GM18907 (cell line): ENCODE results near the gene SLC26A1.

Source experiments
- ATAC-seq: cut with Tn5 transposase; IDR thresholded peaks from one replicate; pipeline ENCODE4 v1.9.1; 2021; ENCODE audit warnings: mild to moderate bottlenecking, moderate library complexity; ENCODE audit not compliant: unreplicated experiment

SLC26A1 gene, protein sequence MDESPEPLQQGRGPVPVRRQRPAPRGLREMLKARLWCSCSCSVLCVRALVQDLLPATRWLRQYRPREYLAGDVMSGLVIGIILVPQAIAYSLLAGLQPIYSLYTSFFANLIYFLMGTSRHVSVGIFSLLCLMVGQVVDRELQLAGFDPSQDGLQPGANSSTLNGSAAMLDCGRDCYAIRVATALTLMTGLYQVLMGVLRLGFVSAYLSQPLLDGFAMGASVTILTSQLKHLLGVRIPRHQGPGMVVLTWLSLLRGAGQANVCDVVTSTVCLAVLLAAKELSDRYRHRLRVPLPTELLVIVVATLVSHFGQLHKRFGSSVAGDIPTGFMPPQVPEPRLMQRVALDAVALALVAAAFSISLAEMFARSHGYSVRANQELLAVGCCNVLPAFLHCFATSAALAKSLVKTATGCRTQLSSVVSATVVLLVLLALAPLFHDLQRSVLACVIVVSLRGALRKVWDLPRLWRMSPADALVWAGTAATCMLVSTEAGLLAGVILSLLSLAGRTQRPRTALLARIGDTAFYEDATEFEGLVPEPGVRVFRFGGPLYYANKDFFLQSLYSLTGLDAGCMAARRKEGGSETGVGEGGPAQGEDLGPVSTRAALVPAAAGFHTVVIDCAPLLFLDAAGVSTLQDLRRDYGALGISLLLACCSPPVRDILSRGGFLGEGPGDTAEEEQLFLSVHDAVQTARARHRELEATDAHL

DNA sequence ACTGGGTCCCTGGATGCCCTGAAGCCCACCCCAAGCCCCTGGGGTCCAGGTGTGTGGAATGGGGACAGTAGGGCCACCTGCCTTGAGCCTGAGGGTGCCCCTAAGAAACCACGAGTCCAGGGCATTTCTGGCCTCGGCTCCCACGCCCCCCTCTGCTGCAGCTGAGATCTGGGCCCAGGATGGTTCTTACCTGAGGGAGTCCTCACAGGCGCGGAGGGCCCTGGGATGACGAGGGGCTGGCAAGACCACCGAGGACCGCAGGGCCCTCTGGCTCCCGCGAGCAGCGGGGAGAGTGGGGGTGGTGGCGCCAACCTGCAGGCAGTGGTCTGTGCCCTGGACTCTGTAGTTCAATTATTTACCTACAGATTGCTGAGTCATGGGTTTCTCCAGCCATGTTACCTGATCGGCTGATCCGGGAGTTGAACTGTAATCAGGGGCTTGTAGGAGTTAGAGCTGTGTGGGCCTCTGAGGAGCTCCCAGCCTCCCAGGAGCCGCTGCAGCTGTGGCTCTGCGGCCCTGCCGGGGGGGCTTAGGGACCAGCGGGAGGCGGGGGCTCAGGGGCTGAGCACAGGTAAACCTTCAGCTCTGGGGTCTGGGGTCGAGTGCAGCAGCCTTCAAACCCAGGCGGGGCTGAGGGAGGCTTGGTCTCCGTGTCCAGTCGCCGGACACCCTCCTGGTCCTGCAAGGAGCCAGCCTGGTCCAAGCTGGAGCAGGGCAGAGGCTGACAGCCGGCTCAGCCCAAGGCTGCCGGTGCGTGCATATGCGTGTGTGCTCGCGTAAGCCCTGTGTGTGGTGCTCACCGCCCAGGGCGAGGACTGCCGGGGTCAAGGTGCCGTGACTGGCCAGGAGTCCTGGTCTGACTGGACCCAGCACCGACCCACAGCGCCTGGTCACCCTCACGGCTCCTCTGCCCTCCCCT, at the start of gene SLC26A1:
TSS of gene SLC26A1 (minus strand) at position 294 of the 919 bp plus-strand sequence. CDS start 1,701 bp downstream, outside the sequence.
- ATAC-seq, result no peak

DNA sequence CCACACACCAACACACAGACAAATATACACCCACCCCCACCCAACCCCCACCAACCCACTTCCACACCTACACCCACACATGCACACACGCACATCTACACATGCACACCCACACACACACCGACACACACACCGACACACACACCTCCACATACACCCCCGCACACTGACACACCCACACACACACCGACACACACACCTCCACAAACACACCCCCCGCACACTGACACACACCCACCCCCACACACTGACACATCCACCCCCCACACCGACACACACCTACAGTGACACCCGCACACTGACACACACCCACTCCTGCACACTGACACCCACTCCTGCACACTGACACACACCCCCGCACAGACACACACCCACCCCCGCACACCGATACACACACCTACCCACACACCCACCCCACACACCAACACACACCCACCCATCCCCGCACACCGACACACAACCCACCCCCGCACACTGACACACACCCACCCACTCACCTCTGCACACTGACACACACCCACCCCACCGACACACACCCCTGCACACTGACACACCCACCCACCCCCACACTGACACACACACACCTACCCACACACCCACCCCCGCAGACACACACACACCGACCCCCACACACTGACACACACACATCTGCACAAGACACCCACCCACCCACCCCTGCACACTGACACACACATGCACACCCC, 49.3 kb upstream of the SLC26A1 start:
- ATAC-seq, result no peak

DNA sequence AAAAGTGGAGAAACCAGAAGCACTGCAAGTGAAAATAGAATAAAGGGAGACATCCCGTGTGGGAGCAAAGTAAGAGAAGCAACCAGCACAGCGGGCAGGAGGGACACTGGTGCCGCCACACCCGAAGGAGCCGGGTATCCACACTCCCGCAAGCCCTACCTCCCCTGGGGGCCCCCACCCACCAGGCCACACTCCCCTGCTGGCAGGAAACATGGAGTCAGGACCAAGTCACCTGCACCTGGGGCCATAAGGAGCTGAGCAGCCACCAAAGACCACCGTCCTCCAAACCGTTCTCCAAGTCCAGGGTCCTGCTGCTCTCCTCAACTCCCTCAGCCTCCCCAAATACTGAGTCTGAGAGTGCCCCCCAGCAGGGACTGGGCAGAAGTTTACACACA, 48.7 kb upstream of the SLC26A1 start:
- no peak for ATAC-seq

DNA sequence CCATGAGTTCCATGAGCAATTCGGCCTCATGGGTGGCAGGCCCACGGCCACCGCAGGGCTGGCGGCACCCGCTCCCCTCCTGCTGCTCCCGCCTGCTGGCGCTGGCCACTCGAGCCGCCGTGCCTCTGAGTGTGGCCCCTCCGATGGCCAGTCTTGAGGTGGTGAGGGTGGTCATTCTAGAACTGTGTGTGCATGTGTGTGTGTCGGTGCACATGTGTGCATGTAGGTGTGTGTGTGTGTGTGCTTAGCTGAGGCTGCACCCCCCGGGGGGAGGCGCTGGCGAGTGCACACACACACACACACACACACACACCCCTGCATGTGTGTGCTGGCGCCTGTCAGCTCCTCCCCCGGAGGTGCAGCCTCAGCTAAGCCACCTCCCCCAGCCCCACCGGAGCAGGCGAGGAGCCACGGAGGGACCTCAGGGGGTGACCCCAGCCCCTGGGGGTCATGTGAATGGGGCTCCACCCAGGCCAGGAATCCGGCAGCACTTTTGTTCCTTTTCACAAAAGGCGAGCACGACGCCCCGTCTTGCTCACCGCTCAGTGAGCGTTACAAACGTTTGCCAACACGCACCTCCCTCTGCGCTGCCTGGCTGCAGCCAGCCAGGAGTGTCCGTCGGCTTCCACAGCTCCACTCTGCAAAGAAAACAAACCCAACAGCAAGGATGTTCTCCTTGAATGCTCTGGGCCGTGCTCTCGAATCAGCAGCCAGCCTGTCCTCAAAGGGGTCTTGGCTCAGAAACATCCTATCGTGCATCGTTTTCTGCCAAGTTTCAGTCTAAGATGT, 48.1 kb upstream of the SLC26A1 start:
- no peak for ATAC-seq

DNA sequence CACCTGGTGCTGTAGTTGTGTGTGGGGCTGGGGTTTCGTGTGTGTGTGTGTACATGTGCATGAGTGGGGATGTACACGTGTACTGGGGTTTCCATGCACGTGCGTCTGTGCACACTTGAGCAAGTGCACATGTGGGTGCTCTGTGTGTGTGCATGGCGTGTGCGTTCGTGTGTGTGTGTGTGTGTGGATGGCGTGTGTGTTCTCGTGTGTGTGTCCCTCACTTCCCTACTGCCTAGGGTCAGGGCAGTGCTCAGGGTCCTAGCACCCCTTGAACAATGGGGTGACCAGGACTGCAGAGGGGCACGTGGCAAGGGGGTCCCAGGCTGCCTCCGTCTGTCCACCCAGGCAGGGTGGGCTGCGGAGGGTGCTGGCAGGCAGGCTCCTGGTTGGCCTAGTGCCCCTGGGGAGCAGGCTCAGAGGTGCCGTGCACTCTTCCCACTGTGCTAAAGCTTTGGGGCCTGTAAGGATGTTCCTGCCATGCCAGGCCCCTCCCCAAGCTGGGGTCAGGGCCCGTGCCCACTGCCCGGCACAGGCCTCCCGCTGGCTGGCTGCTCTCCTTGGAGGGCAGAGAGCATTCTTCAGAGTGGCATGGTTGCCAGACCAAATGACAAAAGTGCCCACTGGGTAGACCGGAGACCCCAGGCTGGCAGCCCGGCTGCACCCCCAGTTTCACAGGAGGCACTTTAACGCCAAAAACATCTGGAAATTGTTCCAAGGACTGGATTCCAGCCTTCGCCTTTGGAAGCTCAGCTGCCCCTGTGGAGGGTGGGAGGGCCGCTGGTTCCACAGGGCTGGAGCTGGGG, 47.3 kb upstream of the SLC26A1 start:
- ATAC-seq, result no peak

DNA sequence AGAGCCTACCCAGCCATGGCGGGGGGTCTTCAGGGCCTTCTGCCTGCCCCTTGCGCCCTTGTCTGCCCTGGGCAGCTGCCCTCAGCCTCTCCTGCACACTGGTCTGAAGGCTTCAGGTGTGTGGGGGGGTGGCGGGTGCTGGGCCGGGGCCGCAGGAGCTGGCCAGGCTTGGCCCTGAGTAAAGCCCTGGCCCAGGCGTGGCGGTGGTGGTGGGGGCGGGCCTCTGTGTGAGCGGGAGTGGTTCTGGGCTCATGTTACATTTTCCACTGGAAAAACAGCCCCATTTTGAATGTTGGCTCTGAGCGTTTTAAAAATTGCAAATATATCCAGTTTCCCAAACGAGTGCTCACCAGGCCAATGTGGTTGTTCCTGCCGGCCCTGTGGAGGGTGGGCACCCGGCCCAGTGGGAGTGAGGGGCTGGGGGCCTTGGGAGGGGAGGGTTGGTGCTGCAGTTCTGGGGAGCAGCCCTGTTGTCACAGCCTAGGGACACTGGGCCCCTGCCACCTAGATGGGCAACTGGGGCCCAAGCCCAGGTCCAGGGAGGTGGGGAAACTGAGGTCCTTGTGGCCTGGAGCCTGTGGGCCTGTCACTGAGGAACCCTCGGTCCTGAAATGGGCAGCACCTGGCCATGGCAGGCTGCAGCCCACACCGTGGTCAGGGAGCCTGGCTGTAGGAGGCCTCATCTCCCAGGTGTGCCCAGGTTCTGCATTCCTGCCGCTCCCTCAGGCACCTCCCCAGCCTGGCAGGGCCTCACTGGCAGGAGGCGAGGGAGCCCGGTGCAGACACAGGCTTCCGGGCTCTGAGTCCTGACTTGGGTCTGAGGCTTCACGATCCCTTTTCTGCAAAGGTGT, 46.5 kb upstream of the SLC26A1 start:
- no peak for ATAC-seq

DNA sequence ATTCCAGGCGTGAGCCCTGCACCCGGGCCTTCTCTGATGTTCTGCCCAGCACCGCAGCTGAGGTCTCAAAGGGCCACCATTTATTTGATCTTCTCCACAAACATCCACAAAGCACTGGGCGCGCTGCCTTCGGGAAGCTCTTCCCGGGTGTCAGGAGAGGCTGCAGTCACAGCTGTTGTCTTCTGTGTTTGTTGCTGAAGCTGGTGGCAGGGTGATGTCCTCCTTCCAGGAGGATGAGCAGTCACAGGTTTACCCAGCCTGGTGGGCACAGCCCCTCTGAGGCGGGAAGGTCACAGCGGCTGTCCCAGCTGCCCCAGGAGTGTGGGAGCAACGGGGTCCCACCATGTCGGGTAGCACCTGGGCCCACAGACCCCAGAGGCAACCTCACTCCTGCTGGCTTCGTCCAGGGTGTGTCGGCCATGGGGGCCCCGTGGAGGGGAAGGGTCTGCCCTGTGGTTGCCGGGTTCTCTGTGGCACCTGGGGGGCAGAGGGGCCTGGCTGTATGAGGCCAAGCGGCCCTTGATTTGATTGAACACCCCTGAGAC, 45.8 kb upstream of the SLC26A1 start:
- no peak for ATAC-seq

DNA sequence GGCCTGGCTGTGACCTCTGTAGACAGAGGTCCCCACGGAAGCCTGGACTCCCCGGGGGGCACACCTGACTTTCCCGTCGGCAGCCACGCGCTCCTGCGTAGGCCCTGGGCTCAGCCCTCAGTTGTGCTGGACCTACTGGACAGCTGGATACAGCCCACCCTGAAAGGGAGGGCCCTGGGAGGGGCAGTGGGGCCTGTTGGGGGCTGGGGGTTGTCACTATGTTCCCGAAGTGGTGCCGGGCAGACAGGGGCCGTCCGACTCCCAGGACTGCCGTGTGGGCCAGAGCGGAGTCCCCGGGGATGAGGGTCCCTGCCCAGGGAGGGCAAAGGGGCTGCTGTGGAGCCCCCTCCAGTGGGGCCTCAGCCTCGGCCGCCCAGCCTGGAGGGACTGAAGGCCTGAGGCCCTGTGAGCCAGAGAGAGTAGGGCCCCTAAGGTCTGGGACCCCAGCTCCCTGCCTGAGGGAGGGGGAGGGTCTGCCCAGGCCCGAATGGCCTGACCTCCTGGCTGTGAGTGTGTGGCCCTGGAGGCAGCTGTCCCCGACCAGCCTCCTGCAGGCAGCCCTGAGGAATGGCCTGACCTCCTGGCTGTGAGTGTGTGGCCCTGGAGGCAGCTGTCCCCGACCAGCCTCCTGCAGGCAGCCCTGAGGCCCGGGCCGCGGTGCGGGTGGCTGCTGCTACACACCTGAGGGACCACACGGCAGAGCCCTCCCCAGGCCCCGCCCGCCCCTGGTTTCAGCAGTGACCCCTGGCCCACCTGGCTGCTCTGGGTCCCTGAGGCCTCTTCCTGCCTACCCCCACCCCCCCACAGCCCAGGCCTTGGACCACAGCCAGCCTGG, 44.0 kb upstream of the SLC26A1 start:
- no peak for ATAC-seq

DNA sequence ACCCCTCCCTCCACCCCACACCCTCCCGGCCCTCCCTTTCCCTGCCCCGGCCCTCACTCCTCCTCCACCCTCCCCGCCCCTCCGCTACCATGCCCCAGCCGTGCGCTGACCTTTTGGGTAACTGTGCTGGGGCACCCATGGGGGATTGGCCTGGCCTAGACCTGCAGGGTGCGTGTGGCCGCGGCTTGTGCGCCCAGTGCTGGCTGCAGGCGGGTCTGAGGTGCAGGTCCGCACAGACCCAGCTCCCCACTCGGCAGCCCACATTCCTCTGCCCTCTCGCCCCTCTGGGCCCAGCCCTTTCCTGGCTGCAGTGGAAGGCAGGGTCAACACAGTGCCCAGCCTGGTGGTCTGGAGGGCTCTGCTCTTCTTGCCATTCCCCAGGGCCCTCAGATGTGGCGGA, 42.9 kb upstream of the SLC26A1 start:
- ATAC-seq, result no peak

DNA sequence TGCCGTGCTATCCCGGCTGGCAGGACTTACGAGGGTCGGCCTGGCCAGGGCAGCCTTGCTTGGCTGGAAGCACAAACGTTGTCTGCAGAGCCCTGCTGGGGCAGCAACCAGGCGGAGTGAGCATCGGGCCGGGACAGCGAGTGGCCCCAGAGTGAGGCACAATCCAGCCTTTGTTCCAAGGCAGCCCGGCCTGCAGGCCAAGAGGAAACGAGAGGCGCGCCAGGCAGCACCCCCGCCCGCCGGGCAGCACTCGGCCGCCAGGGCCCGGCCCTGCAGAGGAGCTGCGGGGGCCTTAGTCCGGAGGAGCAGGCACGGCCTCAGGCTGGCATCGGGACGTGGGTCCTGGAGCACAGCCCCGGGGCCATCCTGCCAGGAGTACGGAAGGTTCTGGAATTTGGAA, 42.3 kb upstream of the SLC26A1 start:
- ATAC-seq, result no peak

DNA sequence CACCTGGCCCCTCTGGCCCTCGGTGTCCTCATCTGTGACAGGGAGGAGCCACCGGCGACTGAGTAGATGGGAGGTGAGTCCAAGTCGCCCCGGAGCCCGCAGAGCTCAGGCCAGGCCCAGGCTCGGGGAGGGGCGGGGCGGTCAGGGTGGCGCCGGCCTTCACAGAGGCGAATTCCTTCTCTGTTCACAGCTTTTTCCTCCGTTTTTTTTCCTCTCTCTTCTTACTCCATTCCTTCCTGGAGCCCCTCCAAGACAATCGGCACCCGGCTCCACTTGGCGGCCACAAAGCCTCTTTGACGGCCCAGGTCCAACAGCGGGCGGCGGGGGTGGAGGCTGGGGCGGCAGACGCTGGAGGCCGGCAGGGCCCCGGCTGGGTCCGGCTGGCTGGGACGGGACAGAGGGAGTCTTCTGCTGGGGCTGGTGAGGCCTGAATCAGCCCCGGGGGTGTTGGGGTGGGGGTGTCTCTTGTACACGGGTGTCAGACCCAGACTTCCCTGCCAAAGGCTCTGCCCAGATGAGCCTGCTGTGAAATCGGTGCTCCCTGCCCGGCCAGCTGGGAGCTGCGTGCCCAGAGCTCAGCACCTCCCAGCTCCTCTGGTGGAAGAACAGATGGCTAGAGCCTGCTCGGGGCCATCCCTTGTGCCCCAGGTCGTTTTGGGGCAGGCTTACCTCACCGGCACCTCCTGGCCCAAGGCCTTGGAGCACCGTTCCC, 40.8 kb upstream of the SLC26A1 start:
- ATAC-seq, result no peak

DNA sequence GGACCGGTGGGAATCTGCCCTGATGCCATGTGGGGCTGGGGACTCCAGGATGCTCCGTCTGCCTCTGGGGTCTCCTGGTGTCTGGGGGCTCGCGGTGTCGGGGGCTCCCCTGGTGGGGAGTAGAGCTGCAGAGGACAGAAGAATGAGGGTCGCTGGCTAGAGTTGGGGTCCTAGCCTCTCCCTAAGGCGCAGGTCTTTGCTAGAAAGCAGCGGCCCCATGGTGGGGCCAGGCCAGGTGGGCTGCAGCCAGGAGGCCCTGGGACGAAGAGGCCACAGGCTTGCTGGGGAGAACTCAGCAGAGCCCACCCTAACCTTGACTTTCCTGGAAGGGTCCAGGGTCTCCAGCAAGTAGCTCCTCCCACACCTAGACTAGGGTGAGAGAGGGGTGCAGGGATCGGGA, 39.7 kb upstream of the SLC26A1 start:
- no peak for ATAC-seq

DNA sequence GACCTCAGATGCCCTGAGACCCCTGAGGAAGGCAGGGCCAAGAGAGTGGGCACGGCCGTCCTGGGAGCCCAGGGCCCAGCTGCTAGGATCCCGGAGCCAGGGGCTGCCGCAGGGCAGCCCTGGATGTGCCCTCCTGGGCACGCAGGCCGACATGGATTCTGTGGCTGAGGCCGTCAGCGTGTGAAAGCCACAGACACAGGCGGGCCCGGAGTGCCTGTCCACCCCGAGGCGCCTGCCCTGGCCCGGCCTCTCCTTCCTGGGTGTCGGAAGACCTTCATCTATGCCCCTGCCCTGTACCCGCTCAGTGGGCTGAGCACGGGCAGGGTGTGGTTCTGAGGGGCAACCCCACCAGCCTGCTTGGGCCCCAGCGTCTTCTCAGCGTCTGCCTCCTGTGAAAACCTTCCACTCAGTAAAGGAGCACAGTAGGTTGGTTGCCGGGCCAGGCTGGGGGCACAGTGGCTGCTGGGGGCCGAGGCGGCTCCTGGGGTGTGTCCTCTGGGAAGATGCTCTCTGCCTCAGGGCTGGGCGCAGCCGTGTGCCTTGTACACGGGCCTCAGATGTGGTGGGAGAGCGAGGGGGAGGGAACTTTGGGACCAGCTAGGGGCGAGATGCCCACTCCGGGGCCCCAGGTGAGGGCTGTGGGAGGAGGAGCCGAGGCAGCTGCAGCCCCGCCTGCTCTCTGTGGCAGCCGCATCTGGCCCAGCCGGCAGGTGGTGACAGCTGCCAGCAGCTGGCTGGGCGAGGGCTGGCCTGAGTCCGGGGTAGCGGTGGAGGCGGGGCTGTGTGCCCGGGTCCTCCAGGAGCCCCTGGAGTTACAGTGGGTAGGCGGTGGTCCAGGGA, 39.0 kb upstream of the SLC26A1 start:
- ATAC-seq, result no peak

DNA sequence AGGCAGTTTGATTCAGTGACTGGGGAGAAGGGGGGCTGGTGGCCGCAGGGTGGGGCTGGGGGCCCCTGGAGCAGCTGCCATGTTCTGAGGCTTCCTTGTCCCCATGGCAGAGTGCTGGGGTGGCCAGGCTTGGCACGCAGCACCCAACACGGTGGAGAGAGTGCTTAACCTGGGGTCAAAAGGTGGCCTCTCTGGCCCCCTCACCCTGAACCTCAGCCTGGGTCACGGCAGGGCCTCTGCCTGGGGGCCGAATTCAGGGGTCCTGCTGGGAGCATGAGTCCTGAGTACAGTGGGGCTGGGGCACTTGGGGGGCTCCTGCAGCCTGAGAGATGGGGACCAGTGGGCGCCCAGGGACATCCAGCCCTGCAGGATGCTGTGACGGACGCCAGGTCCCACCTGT, 38.1 kb upstream of the SLC26A1 start:
- no peak for ATAC-seq

DNA sequence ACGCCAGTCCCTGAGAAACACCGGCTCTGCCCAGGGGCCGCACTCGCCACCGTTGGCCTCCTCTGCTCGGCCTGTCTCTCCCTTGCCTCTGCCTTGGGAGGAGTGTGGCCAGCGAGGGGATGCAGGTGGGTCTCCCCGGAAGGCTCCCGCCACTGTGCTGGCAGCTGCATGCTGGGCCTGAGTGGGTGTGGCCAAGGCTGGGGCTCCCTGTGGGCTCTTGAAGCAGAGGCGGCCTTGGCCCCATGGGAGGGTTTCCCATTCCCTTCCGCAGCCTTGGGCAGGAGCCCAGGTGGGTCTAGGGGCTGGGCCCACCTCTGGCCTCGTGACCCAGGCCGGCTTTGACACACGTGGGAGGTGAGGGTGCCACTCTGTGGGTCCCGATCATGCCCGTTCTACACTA, 37.4 kb upstream of the SLC26A1 start:
- ATAC-seq, result no peak

DNA sequence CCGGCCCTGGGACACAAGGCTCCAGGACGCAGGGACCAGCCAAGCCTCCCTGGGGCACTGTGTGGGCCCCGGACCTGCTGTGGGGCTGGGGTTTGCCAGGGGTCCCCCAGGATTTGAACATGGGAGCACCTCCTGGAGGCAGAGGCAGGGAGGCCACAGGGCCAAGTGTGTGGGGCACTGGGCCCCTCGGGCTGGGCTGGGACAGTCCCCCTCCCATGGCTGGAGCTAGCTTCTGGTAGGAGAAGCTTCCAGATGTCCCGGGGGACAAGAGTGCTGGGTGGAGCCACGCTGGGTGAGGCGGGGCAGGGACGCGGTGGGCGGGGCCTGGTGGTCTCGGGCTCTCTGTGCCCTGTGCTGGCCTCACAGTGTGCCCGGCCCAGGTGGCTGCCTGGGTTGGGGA, 36.8 kb upstream of the SLC26A1 start:
- no peak for ATAC-seq
